Astrocyte (in vitro differentiated cells and primary cell): Measurements from ENCODE around the gene ZAP70.

Experiments used
- EZH2 ChIP-seq: IDR thresholded peaks from 2 replicates; pipeline ENCODE4 v1.6.1; 2012; ENCODE audit warnings: mild to moderate bottlenecking, low read length, inconsistent platforms; ENCODE audit not compliant: insufficient read depth
- TF ChIP-seq, protein P1 (sequence below): IDR thresholded peaks from 2 replicates; pipeline ENCODE4 v1.5.1; 2011; ENCODE audit warnings: low read depth, mild to moderate bottlenecking, inconsistent platforms, low read length, moderate library complexity; ENCODE audit not compliant: insufficient read depth

DNA sequence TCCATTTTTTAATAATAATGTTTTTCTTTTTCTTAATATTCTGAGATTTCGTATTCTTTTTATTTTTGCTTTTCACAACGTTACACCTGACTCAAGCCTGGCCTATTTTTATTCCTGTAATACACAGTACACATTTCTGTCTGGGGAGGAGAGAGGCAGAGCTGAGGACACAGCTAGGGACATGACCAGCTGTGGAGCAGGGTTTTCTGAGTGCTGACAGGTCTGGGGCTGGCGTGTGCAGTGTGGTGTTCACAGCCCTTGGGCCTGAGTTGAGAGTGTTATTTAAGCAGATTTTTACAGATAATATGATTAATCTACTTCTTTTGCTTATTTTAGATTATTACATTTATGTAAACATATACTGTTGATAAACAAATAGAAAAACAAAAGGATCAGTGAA lies 55.9 kb downstream of the ZAP70 start:
- TF ChIP-seq, protein P1, sequence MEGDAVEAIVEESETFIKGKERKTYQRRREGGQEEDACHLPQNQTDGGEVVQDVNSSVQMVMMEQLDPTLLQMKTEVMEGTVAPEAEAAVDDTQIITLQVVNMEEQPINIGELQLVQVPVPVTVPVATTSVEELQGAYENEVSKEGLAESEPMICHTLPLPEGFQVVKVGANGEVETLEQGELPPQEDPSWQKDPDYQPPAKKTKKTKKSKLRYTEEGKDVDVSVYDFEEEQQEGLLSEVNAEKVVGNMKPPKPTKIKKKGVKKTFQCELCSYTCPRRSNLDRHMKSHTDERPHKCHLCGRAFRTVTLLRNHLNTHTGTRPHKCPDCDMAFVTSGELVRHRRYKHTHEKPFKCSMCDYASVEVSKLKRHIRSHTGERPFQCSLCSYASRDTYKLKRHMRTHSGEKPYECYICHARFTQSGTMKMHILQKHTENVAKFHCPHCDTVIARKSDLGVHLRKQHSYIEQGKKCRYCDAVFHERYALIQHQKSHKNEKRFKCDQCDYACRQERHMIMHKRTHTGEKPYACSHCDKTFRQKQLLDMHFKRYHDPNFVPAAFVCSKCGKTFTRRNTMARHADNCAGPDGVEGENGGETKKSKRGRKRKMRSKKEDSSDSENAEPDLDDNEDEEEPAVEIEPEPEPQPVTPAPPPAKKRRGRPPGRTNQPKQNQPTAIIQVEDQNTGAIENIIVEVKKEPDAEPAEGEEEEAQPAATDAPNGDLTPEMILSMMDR: no peak
- TF ChIP-seq EZH2: no peak
